ENCODE data around the gene ADAMTS2.

ADAMTS2 gene

GRCh38 chr5:179377421-179378115 lies 32.3 kb upstream of the ADAMTS2 start:
- Histone ChIP-seq H3K27me3 (ENCODE audit: control insufficient read depth, insufficient read depth, low read length) (no peaks in the 10 kb centered on the region), H3K27ac (ENCODE audit: low read length) (no peak overlapping the region), H3K36me3 (ENCODE audit: control insufficient read depth, low read depth, low read length) (no peaks in the 10 kb centered on the region), H3K9ac (ENCODE audit: low read length) (no peak overlapping the region), H3K4me3 (ENCODE audit: low read length) (no peak overlapping the region), H3K4me1 (ENCODE audit: control insufficient read depth, low read depth, low read length) (no peaks in the 10 kb centered on the region), H3K9me3 (ENCODE audit: control insufficient read depth, low read depth, low read length) (no peaks in the 10 kb centered on the region)

DNA sequence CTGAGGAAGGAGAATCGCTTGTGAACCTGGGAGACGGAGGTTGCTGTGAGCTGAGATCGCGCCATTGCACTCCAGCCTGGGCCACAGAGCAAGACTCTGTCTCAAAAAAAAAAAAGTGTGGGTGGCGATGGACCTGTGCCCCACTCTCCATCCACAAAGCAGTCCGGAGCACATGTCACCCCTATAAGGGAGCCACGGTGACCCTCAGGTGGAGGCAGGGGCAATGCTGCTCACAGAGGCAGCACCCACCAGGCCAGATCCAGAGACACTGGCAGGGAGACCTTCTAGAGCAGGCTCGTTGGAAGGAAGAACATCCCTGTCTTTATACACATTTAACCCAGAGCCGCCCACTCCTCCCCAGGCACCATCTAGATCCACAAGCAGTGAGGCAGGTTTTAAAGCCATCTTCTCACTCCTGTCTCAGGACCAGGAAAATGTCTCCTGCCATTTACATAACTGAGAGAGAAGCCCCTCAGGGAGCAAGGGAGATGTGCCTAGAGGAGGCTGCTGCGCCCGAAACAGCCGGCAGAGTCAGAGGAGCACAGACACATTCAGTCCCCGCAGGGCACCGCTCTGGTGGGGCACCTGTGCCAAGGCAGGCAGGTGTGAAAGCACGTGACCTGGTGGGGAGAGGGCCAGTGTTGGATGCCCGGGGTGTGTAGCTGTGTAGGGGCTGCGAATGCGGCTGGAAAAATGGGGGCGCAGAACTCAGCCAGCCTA lies 31.6 kb upstream of the ADAMTS2 start:
- no peak overlapping the region for H3K9ac ChIP-seq (ENCODE audit: low read length)
- H3K4me3 ChIP-seq (ENCODE audit: low read length), result no peak overlapping the region
- H3K27ac ChIP-seq (ENCODE audit: low read length), result no peak overlapping the region
- no peaks in the 10 kb centered on the region for H3K36me3 ChIP-seq (ENCODE audit: control insufficient read depth, low read depth, low read length)
- H3K27me3 ChIP-seq (ENCODE audit: control insufficient read depth, insufficient read depth, low read length), result no peaks in the 10 kb centered on the region
- H3K4me1 ChIP-seq (ENCODE audit: control insufficient read depth, low read depth, low read length), result no peaks in the 10 kb centered on the region
- no peaks in the 10 kb centered on the region for H3K9me3 ChIP-seq (ENCODE audit: control insufficient read depth, low read depth, low read length)

DNA sequence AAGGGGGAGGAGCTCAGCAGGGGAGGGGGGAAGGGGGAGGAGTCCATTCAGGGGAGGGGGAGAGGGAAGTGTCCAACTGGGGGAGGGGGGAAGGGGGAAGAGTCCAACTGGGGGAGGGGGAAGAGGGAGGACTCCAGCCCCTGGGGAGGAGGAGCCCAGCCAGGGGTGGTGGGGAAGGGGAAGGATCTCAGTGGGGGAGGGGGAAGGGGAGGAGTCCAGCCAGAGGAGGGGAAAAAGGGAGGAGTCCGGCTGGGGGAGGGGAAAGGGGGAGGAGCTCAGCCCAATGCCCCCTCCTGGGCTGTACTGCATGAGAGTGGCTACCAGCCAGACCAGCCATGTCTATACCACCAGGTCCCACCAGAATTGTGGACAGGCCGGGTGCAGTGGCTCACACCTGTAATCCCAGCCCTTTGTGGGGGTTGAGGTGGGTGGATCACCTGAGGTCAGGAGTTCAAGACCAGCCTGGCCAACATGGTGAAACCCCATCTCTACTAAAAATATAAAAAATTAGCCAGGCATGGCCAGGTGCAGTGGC lies 30.6 kb upstream of the ADAMTS2 start:
- no peaks in the 10 kb centered on the region for H3K4me1 ChIP-seq (ENCODE audit: control insufficient read depth, low read depth, low read length)
- H3K27ac ChIP-seq (ENCODE audit: low read length), result no peak overlapping the region
- H3K4me3 ChIP-seq (ENCODE audit: low read length), result no peak overlapping the region
- H3K36me3 ChIP-seq (ENCODE audit: control insufficient read depth, low read depth, low read length), result no peaks in the 10 kb centered on the region
- H3K9ac ChIP-seq (ENCODE audit: low read length), result no peak overlapping the region
- H3K9me3 ChIP-seq (ENCODE audit: control insufficient read depth, low read depth, low read length), result no peaks in the 10 kb centered on the region
- no peaks in the 10 kb centered on the region for H3K27me3 ChIP-seq (ENCODE audit: control insufficient read depth, insufficient read depth, low read length)

DNA sequence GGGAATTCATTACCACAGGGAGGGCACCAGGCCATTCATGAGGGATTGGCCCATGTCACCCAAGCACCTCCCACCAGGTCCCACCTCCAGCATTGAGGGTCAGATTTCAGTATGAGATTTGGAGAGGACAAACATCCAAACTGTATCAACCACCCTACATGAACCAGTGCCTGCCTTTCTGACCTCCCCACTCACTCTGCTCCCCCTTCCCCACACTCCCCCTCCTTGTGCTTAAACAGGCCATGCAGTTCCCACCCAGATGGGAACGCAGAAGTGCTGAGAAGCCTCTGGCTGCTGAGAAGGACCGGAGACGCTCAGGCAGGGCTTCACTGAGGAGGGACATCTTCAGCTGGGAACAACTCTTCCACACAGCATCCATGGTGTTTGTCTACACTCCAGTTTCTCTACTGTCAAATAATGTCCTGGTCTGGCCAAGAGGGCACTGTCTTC lies 30.0 kb upstream of the ADAMTS2 start:
- Histone ChIP-seq H3K9me3 (ENCODE audit: control insufficient read depth, low read depth, low read length) (no peaks in the 10 kb centered on the region), H3K9ac (ENCODE audit: low read length) (no peak overlapping the region), H3K27me3 (ENCODE audit: control insufficient read depth, insufficient read depth, low read length) (no peaks in the 10 kb centered on the region)

GRCh38 chr5:179374506-179375235 lies 29.4 kb upstream of the ADAMTS2 start:
- Histone ChIP-seq H3K27ac (ENCODE audit: low read length) (no peak overlapping the region), H3K4me3 (ENCODE audit: low read length) (no peak overlapping the region), H3K9ac (ENCODE audit: low read length) (no peak overlapping the region), H3K9me3 (ENCODE audit: control insufficient read depth, low read depth, low read length) (no peaks in the 10 kb centered on the region), H3K36me3 (ENCODE audit: control insufficient read depth, low read depth, low read length) (no peaks in the 10 kb centered on the region), H3K27me3 (ENCODE audit: control insufficient read depth, insufficient read depth, low read length) (no peaks in the 10 kb centered on the region), H3K4me1 (ENCODE audit: control insufficient read depth, low read depth, low read length) (no peaks in the 10 kb centered on the region)

More for the DNA sequence above, 30.0 kb upstream of the ADAMTS2 start:
- Histone ChIP-seq H3K4me3 (ENCODE audit: low read length) (no peak overlapping the region), H3K27ac (ENCODE audit: low read length) (no peak overlapping the region), H3K4me1 (ENCODE audit: control insufficient read depth, low read depth, low read length) (no peaks in the 10 kb centered on the region), H3K36me3 (ENCODE audit: control insufficient read depth, low read depth, low read length) (no peaks in the 10 kb centered on the region)

- H3K9me3 ChIP-seq (ENCODE audit: control insufficient read depth, low read depth, low read length), result no peaks in the 10 kb centered on the region
- no peaks in the 10 kb centered on the region for H3K27me3 ChIP-seq (ENCODE audit: control insufficient read depth, insufficient read depth, low read length)
- H3K4me3 ChIP-seq (ENCODE audit: low read length), result no peak overlapping the region
- no peak overlapping the region for H3K9ac ChIP-seq (ENCODE audit: low read length)
- no peak overlapping the region for H3K27ac ChIP-seq (ENCODE audit: low read length)
- no peaks in the 10 kb centered on the region for H3K36me3 ChIP-seq (ENCODE audit: control insufficient read depth, low read depth, low read length)
- H3K4me1 ChIP-seq (ENCODE audit: control insufficient read depth, low read depth, low read length), result no peaks in the 10 kb centered on the region
Observed at GRCh38 chr5:179373961-179374505, 28.8 kb upstream of the ADAMTS2 start.

- Histone ChIP-seq H3K4me1 (ENCODE audit: control insufficient read depth, low read depth, low read length) (no peaks in the 10 kb centered on the region), H3K36me3 (ENCODE audit: control insufficient read depth, low read depth, low read length) (no peaks in the 10 kb centered on the region), H3K4me3 (ENCODE audit: low read length) (no peak overlapping the region), H3K9ac (ENCODE audit: low read length) (no peak overlapping the region), H3K27me3 (ENCODE audit: control insufficient read depth, insufficient read depth, low read length) (no peaks in the 10 kb centered on the region), H3K9me3 (ENCODE audit: control insufficient read depth, low read depth, low read length) (no peaks in the 10 kb centered on the region), H3K27ac (ENCODE audit: low read length) (no peak overlapping the region)
Observed at GRCh38 chr5:179373101-179373934, 28.1 kb upstream of the ADAMTS2 start.

- no peak overlapping the region for H3K4me3 ChIP-seq (ENCODE audit: low read length)
- H3K36me3 ChIP-seq (ENCODE audit: control insufficient read depth, low read depth, low read length), result no peaks in the 10 kb centered on the region
- no peak overlapping the region for H3K9ac ChIP-seq (ENCODE audit: low read length)
- no peaks in the 10 kb centered on the region for H3K27me3 ChIP-seq (ENCODE audit: control insufficient read depth, insufficient read depth, low read length)
- H3K9me3 ChIP-seq (ENCODE audit: control insufficient read depth, low read depth, low read length), result no peaks in the 10 kb centered on the region
- H3K4me1 ChIP-seq (ENCODE audit: control insufficient read depth, low read depth, low read length), result no peaks in the 10 kb centered on the region
- no peak overlapping the region for H3K27ac ChIP-seq (ENCODE audit: low read length)
Observed at GRCh38 chr5:179371681-179372680, 26.7 kb upstream of the ADAMTS2 start.

DNA sequence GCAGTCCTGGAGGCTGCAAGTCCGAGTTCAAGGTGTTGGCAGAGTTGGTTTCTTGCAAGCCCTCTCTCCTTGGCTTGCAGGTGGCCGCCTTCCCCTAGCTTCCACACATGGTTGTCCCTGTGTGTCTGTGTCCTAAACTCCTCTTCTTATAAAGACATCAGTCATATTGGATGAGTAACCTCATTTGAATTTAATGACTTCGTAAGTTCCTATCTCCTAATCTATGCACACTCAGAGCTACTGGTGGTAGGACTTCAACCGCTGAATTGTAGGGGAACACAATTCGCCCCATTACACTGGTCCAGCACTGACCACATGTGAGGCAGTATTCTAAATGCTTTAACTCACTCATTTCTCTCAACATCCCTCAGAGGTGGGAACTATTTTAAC lies 25.9 kb upstream of the ADAMTS2 start:
- H3K4me3 ChIP-seq (ENCODE audit: low read length), result no peak overlapping the region
- H3K4me1 ChIP-seq (ENCODE audit: control insufficient read depth, low read depth, low read length), result no peaks in the 10 kb centered on the region
- no peaks in the 10 kb centered on the region for H3K9me3 ChIP-seq (ENCODE audit: control insufficient read depth, low read depth, low read length)
- no peak overlapping the region for H3K9ac ChIP-seq (ENCODE audit: low read length)
- H3K27me3 ChIP-seq (ENCODE audit: control insufficient read depth, insufficient read depth, low read length), result no peaks in the 10 kb centered on the region
- H3K27ac ChIP-seq (ENCODE audit: low read length), result no peak overlapping the region
- no peaks in the 10 kb centered on the region for H3K36me3 ChIP-seq (ENCODE audit: control insufficient read depth, low read depth, low read length)

- Histone ChIP-seq H3K9me3 (ENCODE audit: control insufficient read depth, low read depth, low read length) (no peaks in the 10 kb centered on the region), H3K9ac (ENCODE audit: low read length) (no peak overlapping the region), H3K36me3 (ENCODE audit: control insufficient read depth, low read depth, low read length) (no peaks in the 10 kb centered on the region), H3K27ac (ENCODE audit: low read length) (no peak overlapping the region), H3K4me3 (ENCODE audit: low read length) (no peak overlapping the region), H3K4me1 (ENCODE audit: control insufficient read depth, low read depth, low read length) (no peaks in the 10 kb centered on the region), H3K27me3 (ENCODE audit: control insufficient read depth, insufficient read depth, low read length) (no peaks in the 10 kb centered on the region)
Observed at GRCh38 chr5:179370490-179371120, 25.3 kb upstream of the ADAMTS2 start.

All from iPS-18a (cell line).